T-helper 9 cell (primary cell): ENCODE data around the gene KIF13A.
"Not testable (repeated sequence)": the region's sequence is repeated elsewhere in the genome, so short reads cannot be mapped to it uniquely, and the experiment has no call there.

Experiments used
- DNase-seq: peaks from one replicate; pipeline ENCODE4 v3.0.0-alpha.2; 2020

KIF13A gene

DNA sequence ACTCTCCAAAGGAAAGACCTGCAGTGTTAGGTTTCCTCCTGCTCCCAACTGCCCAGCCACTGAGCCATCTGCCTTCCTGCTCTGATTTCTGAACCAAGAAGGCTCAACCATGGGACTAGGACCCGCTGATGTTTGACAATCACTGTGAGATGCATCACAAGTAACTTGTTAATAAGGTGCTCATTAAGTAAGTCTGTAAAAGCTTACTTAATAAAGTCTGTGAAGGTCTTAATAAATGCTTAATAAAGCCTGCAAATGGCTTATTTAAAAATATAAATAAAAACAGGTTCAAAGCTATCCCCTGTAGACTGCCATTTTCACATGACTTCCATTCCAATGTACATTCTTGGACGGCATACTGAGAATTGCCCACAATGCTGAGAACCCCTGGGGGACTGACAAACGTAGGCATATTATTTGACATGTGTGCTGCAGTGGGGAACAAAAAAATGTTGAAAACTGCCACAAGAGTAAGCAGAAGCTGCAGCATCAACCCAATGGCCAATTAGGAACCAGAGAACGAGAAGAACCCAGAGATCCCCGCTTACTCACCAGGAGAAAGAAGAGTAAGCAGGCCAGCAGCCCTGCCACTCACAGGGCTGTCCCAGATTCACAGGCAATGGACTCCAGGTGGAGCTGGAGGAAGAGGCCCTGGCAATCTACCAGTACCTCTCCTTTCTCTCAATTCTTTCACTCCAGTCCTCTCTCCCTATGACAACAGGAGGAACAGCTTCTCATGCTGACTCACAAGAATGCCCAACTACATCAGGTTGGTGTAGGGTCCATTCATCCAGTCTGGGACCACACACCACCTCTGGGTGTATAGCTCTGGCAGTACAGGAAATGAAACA, 19.5 kb downstream of the KIF13A start:
- DNase-seq: no peak

DNA sequence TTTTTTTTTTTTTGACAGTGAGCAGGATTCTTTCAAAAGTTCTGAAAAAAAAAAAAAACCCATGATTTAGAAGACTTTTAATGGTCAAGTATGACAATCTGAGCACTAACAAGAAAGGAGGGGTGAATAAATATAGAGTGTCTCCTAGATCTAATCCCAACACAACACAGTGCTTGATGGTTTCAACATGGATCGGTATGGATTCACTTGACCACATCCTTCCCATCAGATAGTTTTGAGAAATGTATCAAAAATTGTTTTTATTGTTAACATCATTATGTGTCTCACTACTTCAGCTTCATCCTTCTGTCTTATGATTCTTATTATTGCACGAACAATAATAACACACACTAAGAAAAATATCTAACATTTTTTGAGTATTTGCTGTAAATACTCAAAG, 21.0 kb downstream of the KIF13A start:
- no peak for DNase-seq

DNA sequence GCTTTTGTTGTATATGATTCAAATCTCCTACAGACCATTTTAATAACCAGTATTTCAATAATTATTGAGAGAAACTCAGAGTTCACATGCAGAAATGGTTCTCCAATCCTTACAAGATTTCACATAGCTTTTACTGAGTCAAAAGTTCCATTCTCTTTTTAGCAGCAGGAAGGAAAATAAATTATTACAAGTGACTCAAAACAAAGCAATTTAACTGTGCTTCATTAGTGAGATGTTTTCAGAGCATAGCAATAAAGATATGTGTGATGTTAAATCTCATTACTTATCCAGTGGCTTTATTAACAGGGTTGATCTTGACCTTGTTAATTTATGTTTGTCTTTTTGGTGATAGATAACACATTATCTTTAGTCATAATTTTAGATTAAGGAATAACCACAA, 22.0 kb downstream of the KIF13A start:
- DNase-seq: no peak

- DNase-seq: no peak
These were observed 22.8 kb downstream of the KIF13A start for GRCh38 chr6:17964633-17965032.

DNA sequence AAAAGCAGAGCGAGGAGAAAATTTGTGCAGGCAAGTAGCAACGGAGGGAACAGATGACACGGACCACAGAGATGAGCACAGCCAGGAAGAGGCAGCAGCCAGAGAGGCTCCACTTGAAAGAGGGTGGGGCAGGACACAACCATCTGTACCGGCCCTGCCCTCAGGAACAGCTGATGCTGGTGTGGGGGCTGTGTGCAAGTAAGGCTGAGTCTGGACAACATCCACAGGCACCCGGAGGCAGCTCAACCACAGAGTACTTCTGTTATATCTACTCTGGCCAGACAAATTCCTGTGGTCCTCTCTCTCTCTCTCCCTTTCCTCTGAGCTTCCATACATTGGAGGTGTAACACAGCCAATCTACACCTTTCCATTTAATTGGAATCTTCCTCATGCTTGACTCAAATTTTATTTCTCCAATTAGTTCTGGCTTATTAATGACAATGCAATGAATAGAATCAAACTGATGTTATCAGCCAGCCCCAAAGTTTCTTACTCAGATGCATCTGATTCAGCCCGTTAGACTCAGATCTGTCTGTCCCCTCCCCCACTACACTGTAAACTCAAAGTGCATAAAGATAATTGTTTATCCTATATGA, 24.9 kb downstream of the KIF13A start:
- DNase-seq: no peak

GRCh38 chr6:17959302-17959701, 28.1 kb downstream of the KIF13A start:
- DNase-seq: no peak

DNA sequence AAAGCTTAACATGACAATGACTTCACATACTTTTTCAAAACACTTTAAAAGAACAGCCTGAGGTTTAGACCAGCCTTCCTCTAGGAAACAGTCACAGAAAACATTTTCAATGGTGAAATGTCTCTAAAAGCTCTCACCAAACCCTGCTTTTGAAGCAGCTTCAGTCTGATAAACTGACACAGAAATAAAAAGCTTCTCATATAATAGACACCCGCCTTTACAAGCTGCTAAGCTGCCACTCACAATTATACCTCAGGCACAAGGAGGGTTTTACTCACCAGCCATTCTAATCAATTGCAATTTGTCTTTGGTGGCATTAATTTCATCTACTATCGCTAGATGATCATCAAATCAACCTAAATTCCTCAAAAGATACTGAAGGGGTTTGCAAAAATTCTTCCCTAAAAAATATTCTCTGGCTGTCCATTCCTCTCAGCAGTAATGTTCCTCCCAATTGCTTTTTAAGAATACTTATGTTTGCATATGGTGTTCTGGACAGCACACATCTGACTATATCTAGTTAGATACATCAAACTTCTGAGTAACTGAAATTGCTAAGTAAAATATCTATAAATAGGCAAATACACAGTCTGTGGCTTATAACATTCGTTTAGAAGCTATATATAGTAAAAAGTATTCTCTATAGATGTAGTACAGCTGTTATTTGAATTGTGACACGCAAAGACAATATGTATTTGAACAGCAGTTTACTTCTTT, 29.4 kb downstream of the KIF13A start:
- DNase-seq: no peak

DNA sequence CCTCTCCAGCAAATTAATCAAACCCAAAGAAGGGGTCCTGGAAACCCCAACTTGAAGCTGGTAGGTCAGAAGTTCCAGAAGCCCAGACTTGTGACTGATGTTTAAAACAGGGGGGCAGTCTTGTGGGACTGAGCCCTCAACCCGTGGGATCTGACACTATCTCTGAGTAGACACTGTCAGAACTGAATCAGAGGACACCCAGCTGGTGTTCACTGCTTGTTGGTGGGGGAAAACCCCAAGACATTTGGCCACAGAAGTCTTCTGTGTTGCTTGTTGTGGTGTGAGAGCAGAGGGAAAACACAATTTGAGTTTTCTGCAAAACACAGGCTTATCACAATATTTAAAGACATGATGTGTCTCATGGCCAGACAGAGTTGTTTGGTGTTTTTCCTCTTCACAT, 29.9 kb downstream of the KIF13A start:
- no peak for DNase-seq

DNA sequence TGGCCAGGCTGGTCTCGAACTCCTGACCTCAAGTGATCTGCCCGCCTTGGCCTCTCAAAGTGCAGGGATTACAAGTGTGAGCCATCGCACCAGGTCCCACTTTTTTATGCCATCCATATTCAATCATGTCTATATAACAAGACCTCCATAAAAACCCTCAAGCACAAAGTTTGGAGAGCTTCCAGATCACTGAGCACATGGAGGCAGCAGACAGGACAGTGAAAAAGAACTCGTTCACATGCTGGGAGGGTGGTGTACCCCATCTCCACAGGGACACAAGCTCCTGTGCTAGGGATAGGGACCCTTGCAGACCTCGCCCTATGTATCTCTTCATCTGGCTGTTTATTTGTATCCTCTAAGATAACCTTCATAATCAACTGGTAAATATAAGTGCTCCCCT, 30.3 kb downstream of the KIF13A start:
- DNase-seq: no peak

- DNase-seq: no peak
These were observed 37.3 kb downstream of the KIF13A start for GRCh38 chr6:17950095-17950494.

- DNase-seq: no peak
These were observed 38.3 kb downstream of the KIF13A start for GRCh38 chr6:17949168-17949567.

DNA sequence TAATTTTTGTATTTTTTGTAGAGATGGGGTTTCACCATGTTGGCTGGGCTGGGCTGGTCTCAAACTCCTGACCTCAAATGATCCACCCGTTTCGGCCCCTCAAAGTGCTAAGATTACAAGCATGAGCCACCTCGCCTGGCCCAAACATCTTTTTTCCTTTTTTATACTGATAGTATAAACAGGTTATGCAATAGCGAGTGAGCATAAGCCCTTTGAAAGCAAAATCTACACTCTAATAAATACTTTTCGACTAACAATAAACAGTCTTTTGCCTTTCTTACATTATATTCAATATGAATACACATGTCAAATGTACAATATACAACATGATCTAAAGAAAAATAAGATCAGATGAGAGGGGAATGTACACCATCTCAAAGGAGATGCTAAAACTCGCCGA, 38.7 kb downstream of the KIF13A start:
- DNase-seq: no peak

DNA sequence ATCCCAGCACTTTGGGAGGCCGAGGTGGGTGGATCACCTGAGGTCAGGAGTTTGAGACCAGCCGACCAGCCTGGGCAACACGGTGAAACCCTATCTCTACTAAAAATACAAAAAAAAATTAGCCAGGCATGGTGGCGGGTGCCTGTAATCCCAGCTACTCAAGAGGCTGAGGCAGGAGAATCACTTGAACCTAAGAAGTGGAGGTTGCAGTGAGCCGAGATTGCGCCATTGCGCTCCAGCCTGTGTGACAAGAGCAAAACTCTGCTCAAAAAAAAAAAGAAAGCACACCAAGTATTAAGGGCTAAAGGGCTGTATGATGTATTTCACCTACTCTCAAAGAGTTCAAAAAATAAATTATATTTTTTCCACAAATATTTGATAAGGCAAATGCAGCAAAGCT, 39.9 kb downstream of the KIF13A start:
- not testable (repeated sequence) for DNase-seq

- no peak for DNase-seq
These were observed 41.9 kb downstream of the KIF13A start for GRCh38 chr6:17945575-17945974.

GRCh38 chr6:17945111-17945510, 42.3 kb downstream of the KIF13A start:
- DNase-seq: no peak

DNA sequence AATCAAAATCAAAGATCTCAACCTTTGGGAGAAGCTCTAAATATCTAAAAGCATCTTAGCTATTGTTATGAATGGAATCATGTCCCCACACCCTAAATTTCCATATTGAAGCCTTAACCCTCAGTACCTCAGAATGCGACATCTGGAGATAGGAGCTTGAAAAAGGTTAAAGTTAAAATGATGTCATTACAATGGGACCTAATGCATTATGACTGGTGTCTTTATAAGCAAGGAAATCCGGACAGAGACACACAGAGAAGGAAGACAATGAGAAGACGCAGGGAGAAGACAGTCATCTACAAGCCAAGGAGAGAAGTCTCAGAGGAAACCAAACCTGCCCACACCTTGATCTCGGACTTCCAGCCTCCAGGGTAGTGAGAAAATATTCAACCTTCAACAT, 46.1 kb downstream of the KIF13A start:
- DNase-seq: no peak

GRCh38 chr6:17940151-17940792, 47.2 kb downstream of the KIF13A start:
- no peak for DNase-seq

GRCh38 chr6:17938901-17939300, 48.5 kb downstream of the KIF13A start:
- DNase-seq: no peak

DNA sequence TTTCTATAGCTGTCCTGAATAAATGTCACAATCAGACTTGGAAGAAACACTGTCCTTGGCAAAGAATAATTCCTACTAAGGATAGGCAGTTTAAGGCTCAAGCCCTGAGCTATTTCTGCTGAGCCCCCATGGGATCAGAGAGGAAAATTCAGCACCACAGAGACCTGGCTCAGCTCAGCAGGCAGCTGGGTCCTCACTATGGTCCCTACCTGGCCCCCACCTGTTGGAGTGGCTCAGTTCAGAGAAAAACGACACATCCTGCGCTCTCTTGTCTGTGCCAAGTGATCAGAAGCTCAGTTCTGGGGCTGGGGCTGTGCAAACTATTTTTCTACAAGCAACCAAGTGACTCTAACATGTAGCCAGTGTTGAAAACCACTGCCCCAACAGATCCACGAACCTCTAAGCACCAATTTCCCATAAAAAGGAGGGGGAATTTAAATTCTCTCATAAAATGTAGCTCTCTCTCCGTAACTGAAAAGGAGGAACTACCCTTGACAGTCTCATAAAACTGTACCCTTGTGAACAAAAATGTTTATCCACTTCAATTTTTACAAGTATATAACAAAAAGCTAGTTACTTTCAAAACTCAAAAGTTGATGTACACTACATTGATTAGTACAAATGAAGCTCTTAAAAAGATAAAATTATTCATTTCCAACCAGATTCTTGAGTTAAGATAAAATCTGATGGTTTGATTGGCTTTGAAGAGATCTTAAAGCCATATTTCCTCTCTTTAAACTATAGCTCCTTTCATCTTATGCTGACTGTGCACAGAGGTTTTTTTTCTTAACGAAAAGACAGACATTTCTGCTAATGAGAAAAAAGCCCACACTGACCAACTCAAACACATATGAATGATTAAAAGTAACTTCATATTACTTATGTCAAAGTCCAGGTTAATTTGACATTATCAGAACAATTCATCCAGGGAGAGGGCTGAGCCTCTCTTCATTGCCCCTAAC, 52.0 kb downstream of the KIF13A start:
- no peak for DNase-seq

GRCh38 chr6:17933716-17934115, 53.7 kb downstream of the KIF13A start:
- no peak for DNase-seq

DNA sequence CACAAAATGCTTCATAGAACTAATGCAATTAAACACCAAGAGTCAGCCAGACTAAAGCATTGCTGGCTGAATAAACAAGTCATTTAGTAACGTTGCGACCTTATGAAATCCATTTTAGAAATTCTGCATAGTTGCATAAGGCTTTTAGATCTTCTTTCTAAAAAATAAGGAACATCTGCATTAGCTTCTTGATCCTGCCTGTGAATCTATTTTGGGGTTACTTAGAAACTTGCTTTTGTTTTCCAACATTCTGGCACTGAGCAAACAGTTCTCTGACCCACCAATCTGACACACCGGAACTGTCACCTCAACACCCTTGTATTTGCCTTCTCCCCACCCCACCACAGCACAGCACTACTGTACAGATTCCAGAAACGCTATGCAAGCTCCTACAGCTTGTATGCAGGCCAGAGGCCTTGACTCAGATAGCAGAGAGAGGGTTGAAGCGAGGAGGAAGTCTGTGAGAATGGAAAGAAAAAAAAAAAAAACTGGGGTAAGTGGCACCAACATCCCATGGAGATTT, 55.0 kb downstream of the KIF13A start:
- DNase-seq: no peak

- no peak for DNase-seq
These were observed 56.2 kb downstream of the KIF13A start for GRCh38 chr6:17931227-17931626.
